NCI-H774 (cell line): ENCODE measurements around the gene LONRF2.
"Not testable (repeated sequence)": the region's sequence is repeated elsewhere in the genome, so short reads cannot be mapped to it uniquely, and the experiment has no call there.

Experiments used
- DNase-seq: peaks from one replicate; lab custom pipeline; 2025; lab: John Stamatoyannopoulos, UW

The LONRF2 gene

GRCh38 chr2:100254646-100255210 is 67.6 kb downstream of the LONRF2 start:
- DNase-seq, result no peak

- no peak for DNase-seq
Measured at GRCh38 chr2:100253786-100254185, 68.5 kb downstream of the LONRF2 start.

GRCh38 chr2:100252811-100253698 is 69.2 kb downstream of the LONRF2 start:
- no peak for DNase-seq

GRCh38 chr2:100250645-100251044 is 71.7 kb downstream of the LONRF2 start:
- no peak for DNase-seq

- DNase-seq, result no peak
Measured at GRCh38 chr2:100248971-100249370, 73.3 kb downstream of the LONRF2 start.

GRCh38 chr2:100248556-100248955 is 73.7 kb downstream of the LONRF2 start:
- not testable (repeated sequence) for DNase-seq

- DNase-seq, result no peak
Measured at GRCh38 chr2:100248044-100248330, 74.3 kb downstream of the LONRF2 start.

- DNase-seq, result no peak
Measured at GRCh38 chr2:100247256-100248043, 74.9 kb downstream of the LONRF2 start.

GRCh38 chr2:100246163-100247145 is 75.8 kb downstream of the LONRF2 start:
- no peak for DNase-seq

GRCh38 chr2:100245681-100246080 is 76.6 kb downstream of the LONRF2 start:
- DNase-seq, result no peak

- DNase-seq, result no peak
Measured at GRCh38 chr2:100244881-100245605, 77.3 kb downstream of the LONRF2 start.

GRCh38 chr2:100243631-100244030 is 78.7 kb downstream of the LONRF2 start:
- no peak for DNase-seq

GRCh38 chr2:100242891-100243619 is 79.2 kb downstream of the LONRF2 start:
- no peak for DNase-seq

GRCh38 chr2:100242476-100242875 is 79.8 kb downstream of the LONRF2 start:
- no peak for DNase-seq

- no peak for DNase-seq
Measured at GRCh38 chr2:100241236-100241635, 81.1 kb downstream of the LONRF2 start.

- no peak for DNase-seq
Measured at GRCh38 chr2:100240386-100240785, 81.9 kb downstream of the LONRF2 start.

- no peak for DNase-seq
Measured at GRCh38 chr2:100239486-100240210, 82.7 kb downstream of the LONRF2 start.

- DNase-seq, result no peak
Measured at GRCh38 chr2:100238471-100238870, 83.8 kb downstream of the LONRF2 start.

GRCh38 chr2:100237770-100238169 is 84.5 kb downstream of the LONRF2 start:
- no peak for DNase-seq

- DNase-seq, result no peak
Measured at GRCh38 chr2:100237163-100237562, 85.1 kb downstream of the LONRF2 start.
